ENCODE measurements around the gene MAPKAPK5. TPM values are rescaled to one million over a fixed set of nuclear protein-coding genes. Genes with fewer than 3 reads are reported as not detected.

MAPKAPK5 gene
- total RNA-seq, 1 experiment from 2014 or later, result 89.5 TPM

DNA sequence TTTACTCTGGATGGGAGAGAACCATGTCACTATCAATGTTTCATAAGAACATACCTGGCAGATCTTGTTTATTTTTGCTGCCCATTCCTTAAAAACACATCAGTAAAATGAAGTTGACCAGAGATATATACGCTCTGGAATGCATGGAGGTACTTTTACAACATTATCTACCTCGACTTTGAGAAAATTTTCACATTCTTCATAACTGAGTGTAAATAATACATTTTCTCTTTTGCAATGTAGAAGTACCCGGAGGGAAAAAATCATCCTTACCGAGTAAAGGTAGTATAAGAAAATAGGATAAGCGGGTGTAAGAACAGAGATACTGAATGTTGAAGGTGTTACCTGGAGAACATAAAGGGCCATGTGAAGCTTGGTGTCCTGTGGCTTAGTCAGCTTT is 90.2 kb downstream of the MAPKAPK5 start:
- TF ChIP-seq CTCF (IDR thresholded peaks at IDR 0.05; ENCODE audit: insufficient read depth in 1 of 2, low read depth in 1 of 2, low read length in 1 of 2, severe bottlenecking in 1 of 2, unreplicated experiment in 1 of 2), result no peak
- Histone ChIP-seq H3K4me1 (no peaks in the 10 kb centered on the region), H3K27me3 (replicated peaks; ENCODE audit: control insufficient read depth, insufficient read depth, low read length) (no peaks in the 10 kb centered on the region), H3K4me3 (ENCODE audit: low read depth, low read length) (no peak overlapping the region), H3K9me3 (no peaks in the 10 kb centered on the region), H3K36me3 (ENCODE audit: control insufficient read depth, insufficient read depth, low read length) (no peaks in the 10 kb centered on the region)
- intact Hi-C loops (cut with micrococcal nuclease; ENCODE audit: unreplicated experiment), result no loop called here
- no peaks in the 10 kb centered on the region for H3K4me1 Mint-ChIP-seq (ENCODE audit: low read depth, unreplicated experiment)
- CTCF ChIA-PET, result no interaction called here
- POLR2A ChIA-PET, result interaction anchor here (0.6 kb wide), 1 partner anchor 79 kb away, joined by 3 read pairs; no protein-coding TSS in a partner anchor
- no TSS peak for BruUV-seq (replicated peaks)
- DNase-seq, result no peak
- H3K9me3 Mint-ChIP-seq (ENCODE audit: unreplicated experiment), result no peaks in the 10 kb centered on the region
- no peak overlapping the region for H3K4me3 Mint-ChIP-seq (ENCODE audit: unreplicated experiment)
- no peaks in the 10 kb centered on the region for H3K27me3 Mint-ChIP-seq (ENCODE audit: insufficient read depth, unreplicated experiment)
- no peak overlapping the region for H3K27ac Mint-ChIP-seq (ENCODE audit: unreplicated experiment)
- no peaks in the 10 kb centered on the region for H3K36me3 Mint-ChIP-seq (ENCODE audit: insufficient read depth, unreplicated experiment)

DNA sequence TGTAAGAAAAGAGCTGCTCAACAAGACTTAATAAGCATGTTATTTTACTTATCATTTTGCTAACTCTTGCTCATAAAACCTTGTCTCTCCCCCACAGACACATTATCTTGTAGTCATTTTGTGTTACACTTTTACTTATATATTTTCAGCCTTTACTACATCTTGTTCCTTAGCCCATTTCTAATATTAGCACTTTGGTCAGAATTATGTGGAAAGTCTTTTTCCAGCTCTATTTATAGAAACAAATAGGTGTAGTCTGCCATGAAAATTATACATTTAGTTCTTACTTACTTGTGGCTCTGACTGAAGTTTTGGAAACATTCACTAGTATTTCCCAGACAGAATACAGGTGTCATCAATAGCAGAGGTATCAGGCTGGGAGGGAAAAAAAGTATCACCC is 94.8 kb downstream of the MAPKAPK5 start:
- POLR2A ChIA-PET, result no interaction called here
- Mint-ChIP-seq H3K4me3 (ENCODE audit: unreplicated experiment) (no peak overlapping the region), H3K4me1 (ENCODE audit: low read depth, unreplicated experiment) (no peaks in the 10 kb centered on the region), H3K27me3 (ENCODE audit: insufficient read depth, unreplicated experiment) (no peaks in the 10 kb centered on the region), H3K9me3 (ENCODE audit: unreplicated experiment) (no peaks in the 10 kb centered on the region), H3K36me3 (ENCODE audit: insufficient read depth, unreplicated experiment) (no peaks in the 10 kb centered on the region), H3K27ac (ENCODE audit: unreplicated experiment) (no peak overlapping the region)
- H3K4me1 ChIP-seq, result no peaks in the 10 kb centered on the region
- DNase-seq, result no peak
- H3K27me3 ChIP-seq (replicated peaks; ENCODE audit: control insufficient read depth, insufficient read depth, low read length), result no peaks in the 10 kb centered on the region
- H3K4me3 ChIP-seq (ENCODE audit: low read depth, low read length), result no peak overlapping the region
- H3K9me3 ChIP-seq, result no peaks in the 10 kb centered on the region
- intact Hi-C loops (cut with micrococcal nuclease; ENCODE audit: unreplicated experiment), result no loop called here
- no peaks in the 10 kb centered on the region for H3K36me3 ChIP-seq (ENCODE audit: control insufficient read depth, insufficient read depth, low read length)
- CTCF ChIA-PET, result no interaction called here
- BruUV-seq (replicated peaks), result no TSS peak
- TF ChIP-seq CTCF (IDR thresholded peaks at IDR 0.05; ENCODE audit: insufficient read depth in 1 of 2, low read depth in 1 of 2, low read length in 1 of 2, severe bottlenecking in 1 of 2, unreplicated experiment in 1 of 2), result no peak

DNA sequence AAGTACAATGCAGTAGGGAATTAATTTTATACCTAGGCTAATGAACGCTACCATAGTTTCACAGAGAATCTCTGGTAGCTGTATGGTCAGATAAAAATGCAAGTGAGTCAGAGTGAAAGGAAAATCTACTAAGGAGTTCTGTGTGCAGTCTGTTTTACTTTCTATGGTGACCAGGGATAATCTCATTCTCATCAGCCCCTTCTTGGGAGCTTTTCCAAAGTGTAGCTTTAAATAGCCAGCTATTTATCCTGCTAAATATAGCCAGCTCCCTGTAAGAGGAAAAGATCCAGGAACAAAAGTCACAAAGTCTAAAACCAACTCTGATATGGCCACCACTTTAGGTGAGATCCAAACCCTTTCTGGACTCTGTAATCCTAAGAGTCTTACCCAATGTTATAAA is 95.4 kb downstream of the MAPKAPK5 start:
- H3K4me1 Mint-ChIP-seq (ENCODE audit: low read depth, unreplicated experiment), result no peaks in the 10 kb centered on the region
- ChIA-PET POLR2A (no interaction called here), CTCF (no interaction called here)
- Histone ChIP-seq H3K27me3 (replicated peaks; ENCODE audit: control insufficient read depth, insufficient read depth, low read length) (no peaks in the 10 kb centered on the region), H3K36me3 (ENCODE audit: control insufficient read depth, insufficient read depth, low read length) (no peaks in the 10 kb centered on the region), H3K4me3 (ENCODE audit: low read depth, low read length) (no peak overlapping the region), H3K4me1 (no peaks in the 10 kb centered on the region), H3K9me3 (no peaks in the 10 kb centered on the region)
- no peaks in the 10 kb centered on the region for H3K9me3 Mint-ChIP-seq (ENCODE audit: unreplicated experiment)
- no peak for DNase-seq
- H3K27me3 Mint-ChIP-seq (ENCODE audit: insufficient read depth, unreplicated experiment), result no peaks in the 10 kb centered on the region
- intact Hi-C loops (cut with micrococcal nuclease; ENCODE audit: unreplicated experiment), result no loop called here
- TF ChIP-seq CTCF (IDR thresholded peaks at IDR 0.05; ENCODE audit: insufficient read depth in 1 of 2, low read depth in 1 of 2, low read length in 1 of 2, severe bottlenecking in 1 of 2, unreplicated experiment in 1 of 2), result no peak
- no peak overlapping the region for H3K27ac Mint-ChIP-seq (ENCODE audit: unreplicated experiment)
- BruUV-seq (replicated peaks), result no TSS peak
- H3K36me3 Mint-ChIP-seq (ENCODE audit: insufficient read depth, unreplicated experiment), result no peaks in the 10 kb centered on the region
- H3K4me3 Mint-ChIP-seq (ENCODE audit: unreplicated experiment), result no peak overlapping the region

Data from Caco-2 (cell line).